Stimulated activated CD4-positive, alpha-beta T cell treated with anti-CD3 and anti-CD28 coated beads, Interleukin-4, amount 100 ng/mL, for 1 hour (primary cell): ENCODE data around the gene MBD5.
"Not testable (repeated sequence)": the region's sequence is repeated elsewhere in the genome, so short reads cannot be mapped to it uniquely, and the experiment has no call there.

Experiments used
- DNase-seq: peaks from one replicate; pipeline ENCODE4 v3.0.0-alpha.2; 2020

Gene MBD5

DNA sequence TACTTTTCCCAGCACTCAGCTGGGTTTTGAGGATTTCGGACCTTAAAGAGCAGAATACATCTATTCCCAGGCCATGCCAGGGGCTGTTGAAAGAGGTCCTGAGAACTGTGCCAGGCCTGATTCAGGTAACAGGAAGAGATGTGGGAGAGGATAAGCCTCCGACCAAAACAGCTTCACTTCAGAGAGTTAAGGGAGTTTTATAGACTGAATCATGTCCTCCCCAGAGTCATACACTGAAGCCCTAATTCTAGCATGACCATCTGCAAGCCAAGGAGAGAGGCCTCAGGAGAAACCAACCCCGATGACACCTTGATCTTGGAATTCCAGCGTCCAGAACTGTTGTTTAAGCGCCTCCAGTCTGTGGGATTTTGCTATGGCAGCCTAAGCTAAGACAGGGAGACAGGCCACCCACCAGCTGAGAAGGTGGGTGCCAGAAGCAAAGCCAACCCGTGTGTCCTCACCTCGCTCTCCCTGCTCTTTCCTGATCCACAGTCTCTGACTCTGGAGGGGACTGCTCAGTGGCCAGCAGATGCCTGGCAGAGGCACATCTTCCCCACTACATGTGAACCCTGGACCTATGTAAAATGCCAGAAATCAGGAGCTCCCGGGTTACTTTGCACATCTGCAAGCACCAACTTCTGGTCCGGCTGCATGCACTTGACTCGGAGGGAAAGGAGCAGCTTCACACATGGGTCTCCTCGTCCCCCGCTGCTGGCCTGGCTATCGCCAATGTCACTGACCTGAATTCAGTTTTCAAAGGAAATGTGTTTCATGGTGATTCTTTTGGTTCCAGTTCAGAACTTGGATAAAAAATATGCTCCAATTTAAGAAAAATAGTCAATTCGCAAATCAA, 506.8 kb downstream of the MBD5 start:
- DNase-seq, result no peak

DNA sequence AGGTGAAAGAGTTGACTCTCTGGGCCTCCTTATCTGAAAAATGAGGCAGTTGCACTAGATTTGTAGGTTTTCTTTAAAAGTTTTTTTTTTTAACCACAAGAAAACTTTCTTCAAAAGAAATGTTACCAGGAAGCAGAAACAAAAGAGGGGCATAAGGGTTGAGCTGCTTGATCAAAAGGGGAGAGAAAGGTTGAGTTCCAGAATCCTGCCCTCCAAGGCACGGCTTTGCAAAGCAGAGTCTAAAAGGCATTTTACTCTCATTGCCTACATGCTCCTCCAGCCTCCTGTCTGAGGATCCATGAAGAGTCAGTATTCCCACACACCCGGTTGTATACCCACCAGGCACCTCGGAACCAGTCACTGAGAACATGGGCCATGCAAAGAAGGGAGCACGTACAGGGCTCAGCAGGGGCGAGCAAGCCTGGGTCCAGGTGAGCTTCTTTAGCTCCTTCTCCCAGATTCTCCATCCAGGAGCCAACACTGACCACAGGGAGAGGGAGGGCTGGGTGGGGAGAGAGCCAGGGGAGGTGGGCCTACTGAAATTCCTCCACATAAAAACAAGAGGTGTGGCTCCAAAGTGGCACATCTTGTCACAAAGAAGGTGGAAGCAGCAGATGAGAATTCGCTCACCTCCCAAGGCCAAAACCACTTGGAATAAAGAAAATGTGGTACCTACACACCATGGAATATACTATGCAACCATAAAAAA, 507.6 kb downstream of the MBD5 start:
- no peak for DNase-seq

DNA sequence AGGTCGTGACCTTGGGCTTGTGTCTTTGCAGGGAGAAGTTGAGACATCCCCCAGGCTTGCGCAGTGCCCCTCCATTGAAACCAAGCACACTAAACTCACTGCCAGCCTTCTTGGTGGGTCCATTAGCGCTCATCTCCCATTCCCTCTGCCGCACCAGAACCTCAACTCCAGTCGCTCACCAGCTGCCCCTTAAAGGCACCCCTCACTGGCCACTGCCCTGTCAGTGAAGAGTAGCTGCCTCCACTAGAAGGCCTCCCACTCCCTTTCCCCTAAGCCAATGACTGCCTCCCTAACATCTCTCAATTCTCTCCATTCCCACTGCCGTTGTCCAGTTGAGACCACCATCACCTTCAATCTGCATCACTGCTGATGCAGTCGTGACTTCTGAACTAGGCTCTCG, 508.9 kb downstream of the MBD5 start:
- DNase-seq, result no peak

DNA sequence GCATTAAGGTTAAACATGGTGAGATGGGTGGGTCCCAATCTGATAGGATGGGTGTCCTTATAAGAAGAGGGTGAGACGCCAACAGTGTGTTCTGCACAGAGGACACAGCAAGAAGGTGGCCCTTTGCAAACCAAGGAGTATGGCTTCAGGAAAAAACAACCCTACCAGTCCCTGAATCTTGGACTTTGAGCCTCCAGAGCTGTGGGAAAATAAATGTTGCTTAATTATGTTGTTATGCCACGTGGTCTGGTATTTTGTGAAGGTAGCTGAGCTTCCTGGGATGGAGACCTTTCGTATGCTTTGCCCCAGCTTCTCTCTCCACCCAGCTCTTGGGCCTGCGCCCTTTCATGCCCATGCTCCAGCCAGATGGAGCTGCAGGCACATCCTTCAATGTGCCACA, 509.5 kb downstream of the MBD5 start:
- DNase-seq, result no peak

DNA sequence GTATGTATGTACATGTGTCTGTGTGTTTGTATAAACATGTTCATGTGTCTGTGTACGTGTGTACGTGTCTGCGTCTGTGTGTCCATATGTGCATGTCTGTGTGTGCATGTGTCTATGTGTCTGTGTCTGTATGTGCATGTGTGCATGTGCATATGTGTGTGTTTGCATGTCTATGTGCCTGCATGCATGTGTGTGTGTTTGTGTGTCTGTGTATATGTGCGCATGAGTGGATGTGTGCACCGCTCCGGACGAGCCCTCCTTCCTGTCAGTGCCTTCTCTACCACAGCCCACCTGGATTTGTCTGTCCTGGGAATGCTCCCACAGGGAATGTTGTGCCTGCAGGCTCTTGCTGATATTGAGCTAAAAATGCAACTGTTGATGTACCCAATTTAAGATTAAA, 510.3 kb downstream of the MBD5 start:
- DNase-seq, result no peak

DNA sequence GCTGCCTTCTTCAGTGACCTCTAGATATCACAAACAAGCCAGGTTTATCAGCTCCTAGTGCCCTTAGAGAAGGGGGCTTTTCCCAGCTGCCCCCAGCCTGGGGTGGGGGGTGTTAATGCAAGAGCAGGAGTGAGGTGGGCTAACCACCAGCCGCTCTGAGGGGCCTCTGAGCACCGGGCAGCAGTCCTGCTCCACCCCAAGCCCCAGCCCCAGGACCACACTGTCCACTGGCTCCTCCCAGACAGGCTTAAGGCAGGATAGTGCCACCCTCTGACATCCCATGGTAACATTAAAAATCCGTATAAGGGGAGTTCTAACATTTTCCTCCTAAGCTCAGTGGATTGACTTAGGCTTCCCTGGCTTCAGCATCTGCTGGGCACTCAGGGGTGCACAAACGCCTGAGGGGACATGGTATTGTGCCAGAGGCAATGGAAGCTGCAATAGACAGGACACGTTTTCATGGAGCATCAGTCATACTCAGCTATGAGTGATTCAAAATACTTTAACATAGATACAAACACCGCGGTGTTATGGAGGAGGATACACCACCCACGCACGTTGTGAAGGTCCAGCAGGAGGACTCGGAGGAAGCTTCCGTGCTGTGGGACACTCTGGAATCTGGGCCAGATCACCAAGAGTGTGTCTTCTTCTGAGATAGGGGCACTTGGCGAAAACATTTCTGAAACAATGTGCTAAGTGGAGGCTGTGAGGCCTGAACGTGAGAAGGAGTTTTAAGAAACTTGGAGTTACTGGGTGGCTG, 511.0 kb downstream of the MBD5 start:
- no peak for DNase-seq

DNA sequence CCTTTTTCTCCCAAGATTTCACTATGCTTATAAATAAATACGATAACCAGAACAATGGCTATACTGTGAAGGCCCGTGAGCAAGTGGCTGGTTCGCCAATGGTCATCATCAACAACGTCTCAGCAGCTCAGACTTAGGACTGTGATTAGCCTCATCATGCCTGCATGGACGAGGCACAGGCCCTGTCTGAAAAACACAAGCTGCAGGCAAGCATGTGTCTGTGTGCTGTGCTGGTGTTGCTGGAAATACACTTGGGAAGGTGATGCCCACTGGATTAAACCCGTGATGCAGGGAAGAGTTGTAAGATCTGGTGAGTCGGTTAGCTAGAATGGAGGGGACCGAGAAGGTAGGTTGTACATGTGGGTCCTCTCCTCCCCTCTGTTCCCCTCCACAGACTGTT, 512.1 kb downstream of the MBD5 start:
- no peak for DNase-seq

DNA sequence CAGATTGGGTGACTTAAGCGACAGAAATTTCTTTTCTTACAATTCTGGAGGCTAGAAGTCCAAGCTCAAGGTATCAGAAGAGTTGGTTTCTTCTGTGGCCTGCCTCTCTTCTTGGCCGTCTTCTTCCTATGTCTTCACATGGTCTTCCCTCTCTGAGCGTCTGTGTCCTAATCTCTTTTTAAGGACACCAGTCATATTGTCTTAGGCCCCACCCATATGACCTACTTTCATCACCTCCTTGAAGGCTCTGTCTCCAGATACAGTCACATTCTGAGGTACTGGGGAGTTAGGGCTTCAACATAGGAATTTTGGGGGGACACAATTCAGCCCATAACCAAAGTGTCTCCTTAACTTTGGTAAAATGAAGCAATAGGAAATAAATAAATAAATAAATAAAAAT, 512.8 kb downstream of the MBD5 start:
- DNase-seq, result no peak

DNA sequence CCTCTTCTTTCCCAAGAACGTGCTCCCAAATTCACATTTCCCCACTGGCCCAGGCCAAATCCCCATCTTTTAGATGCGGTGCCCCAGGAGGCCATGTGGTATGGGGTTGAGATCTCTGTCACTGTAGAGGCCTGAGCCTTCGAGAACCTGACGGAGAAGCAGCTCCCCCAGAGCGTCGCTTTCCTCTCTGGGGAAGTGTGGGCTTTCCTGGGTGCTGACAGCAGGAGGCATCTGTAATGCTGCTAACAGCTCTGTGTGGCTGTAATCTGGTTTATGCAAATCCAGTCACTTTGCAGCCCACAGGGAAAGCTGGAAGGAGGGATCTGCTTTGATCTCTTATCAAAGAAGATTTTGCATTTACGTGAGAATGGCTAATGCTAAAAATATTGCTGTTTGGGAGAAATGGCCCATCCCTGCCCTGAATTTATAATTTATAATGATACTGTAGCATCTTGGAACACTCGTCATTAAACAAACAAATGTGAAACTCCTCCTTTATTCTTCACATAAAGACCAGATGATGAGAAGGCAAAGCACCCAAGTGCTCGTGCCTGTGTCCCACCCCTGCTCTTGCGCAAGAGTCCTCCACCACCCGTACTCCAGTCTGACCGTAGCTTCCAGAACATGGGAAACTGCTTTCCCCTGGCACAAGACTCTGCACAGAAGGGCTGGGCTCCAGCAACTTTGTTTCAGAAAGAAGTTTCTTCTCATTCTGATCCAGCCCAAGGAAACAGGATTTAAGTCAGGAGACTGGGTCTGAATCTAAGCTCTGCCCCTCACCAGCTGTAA, 513.7 kb downstream of the MBD5 start:
- no peak for DNase-seq

DNA sequence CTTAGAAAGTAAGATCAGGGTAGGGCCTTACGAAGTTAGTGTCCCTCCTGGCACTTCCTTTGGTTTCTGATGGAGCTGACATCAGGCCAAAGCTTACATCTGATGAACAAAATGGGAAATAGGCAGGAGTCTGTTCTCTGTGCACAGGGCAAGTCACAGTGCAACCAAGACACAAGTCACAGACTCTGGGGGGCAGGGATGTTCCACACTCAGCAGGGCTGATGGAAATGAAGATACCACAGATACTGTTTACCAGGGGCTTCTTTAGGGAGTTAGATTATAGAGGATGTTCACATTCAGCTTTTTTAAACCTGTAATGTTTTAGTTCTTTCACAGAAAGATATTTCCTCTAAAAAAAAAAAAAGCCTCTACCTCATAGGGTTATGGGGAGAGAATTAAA, 517.5 kb downstream of the MBD5 start:
- DNase-seq, result no peak

DNA sequence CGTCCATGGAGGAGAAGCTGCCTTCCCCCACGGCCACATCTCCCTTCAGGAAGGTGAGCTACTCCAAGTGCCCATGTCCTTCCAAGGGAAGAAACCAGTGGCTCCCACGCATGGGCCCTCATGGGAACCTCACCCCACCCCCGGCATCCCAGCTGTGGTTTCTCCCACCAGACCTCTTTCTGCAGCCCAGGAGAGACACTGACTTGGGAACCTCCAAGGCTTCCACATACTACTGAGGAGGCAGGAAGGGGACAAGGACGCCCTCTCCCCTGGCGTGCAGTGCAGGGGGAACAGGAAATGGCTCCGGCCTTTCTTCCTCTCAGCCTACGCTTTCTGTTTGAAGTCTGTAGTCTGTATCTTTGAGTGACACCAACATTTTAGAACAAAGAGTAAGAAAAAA, 519.1 kb downstream of the MBD5 start:
- no peak for DNase-seq

DNA sequence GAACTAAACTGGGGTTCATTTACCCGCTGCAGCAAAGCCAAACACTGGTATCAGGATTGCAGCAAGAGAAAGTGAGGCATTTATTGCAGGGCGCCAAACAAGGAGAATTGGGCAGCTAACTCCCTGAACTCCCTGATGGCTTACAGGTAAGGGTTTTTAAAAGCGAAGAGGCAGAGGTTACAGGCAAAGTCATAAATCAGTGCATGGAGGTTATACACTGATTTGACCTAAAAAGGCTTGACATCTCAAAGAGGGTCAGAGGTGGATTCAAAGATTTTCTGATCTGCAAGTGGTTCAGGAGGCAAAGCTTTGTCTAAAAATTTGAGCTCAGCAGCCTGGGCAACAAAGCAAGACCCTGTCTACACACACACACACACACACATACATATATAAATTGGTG, 520.9 kb downstream of the MBD5 start:
- DNase-seq, result no peak

DNA sequence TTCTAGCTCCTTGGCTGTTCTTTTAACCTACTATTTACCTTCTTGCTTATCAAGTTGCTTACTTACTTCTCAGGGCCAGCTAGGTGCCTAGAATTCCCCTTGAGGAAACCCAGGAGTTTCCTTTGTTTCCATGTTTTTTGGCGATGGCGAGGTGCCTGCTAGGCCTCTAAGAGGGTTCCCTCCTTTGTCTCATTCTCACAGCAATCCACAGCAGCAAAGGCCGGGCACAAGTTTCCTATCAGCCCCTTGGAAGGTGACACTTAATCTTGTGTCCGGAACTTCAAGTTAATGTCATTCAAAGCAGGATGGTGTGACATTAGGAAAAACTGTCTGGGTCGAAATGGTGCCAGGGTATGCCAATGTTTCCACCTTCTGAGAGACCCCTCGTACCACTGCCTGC, 521.7 kb downstream of the MBD5 start:
- no peak for DNase-seq

DNA sequence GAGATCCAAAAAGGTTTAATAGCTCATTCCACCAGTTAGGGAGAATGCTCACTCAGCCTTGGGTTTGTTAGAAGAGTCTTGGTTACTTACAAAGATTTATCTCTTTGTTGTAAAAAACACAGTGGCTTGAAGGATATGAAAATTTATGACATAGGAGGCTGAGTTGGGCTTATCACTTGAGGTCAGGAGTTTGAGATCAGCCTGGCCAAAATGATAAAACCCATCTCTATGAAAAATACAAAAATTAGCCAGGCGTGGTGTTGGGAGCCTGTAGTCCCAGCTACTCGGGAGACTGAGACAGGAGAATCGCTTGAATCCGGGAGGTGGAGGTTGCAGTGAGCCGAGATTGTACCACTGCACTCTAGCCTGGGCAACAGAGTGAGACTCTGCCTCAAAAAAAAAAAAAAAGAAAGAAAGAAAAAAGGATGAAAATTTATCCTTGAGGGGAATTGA, 522.2 kb downstream of the MBD5 start:
- not testable (repeated sequence) for DNase-seq

DNA sequence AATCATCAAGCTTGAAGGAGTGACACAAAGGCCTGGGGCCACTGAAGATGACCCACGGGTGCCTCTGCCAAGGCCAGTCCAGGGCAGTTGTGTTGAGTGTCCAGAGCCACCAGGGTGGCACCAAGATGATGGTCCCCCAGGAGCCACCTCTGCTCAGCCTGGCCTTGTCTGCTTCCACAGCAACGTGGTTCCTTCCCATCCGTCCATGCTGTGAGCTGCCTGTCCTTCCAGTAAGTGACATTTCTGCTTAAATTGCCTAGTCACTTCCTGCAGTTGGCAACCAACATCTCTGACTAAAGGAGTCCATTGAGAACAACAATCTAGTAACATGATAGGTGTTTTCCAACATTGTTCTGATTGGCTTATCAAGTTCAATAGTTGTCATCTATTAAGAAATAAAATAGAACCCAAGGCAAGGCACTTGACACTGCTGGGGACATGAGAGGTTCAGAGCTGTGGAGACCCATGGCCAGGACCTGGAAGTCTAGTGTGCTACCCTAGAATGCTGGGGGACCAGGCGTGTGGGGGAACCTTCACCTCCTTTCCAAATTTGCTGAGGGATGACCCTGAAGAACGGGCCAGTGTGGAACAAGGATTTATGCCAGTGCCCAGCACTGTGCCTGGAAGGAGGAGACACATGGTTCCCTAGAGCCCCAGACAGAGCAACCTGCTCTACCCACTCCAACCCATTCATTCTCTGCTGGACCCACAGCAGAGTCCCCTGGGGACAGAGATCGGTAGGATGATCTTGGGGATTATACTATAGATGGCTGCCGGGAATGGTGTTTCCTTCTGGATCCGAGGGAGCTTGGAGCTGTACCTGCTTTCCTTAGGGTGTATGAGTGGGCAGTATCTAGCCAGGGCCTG, 524.7 kb downstream of the MBD5 start:
- DNase-seq, result no peak

DNA sequence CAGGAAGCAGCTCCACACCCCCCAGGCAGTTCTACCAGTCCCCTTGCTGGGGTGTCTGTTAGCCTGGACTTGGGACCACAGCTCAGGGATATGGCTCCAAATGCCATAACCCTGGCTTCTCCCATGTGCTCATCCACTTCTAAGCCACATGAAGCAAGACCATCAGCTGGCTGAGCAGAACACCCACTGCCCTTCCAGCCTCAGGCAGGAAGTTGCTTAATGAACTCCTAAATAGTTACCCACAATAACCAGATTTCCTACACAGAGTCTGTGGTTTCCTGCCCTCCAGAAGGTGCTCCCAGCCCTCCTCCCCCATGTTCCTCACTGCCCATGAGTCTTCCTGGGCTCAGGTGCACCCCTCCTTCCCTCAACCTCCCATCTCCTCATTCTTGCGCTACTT, 525.4 kb downstream of the MBD5 start:
- no peak for DNase-seq

DNA sequence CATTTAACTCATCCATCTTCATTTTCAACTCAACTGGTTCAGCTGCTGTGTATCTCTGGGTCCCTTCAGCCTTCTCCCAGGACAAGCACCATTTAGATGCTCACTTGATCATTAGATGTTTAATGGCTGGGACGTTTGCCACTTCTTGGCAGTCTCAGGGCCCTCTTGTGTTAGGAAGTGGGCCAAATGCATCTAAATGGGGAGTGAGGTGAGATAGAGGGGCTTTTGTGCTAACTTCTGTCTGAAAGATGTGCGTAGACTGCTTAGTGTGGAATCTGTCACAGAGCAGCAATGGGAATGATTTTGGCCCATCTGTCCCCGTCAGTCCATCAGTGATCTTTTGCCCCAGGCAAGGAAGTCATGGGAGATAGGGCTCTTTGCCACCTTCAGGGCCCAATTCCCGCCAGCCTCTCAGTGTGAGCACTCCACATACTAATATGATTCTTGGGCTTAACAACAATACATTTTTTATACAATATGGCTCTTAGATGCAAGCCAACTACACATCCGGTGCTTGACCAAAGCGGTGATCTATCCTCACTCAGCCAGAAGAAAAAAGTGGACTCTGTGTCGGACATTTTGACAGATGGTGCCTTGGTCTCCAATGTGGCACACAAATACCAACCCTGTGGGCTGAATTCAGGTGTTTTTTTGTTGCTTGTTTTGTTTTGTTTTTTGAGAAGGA, 528.0 kb downstream of the MBD5 start:
- no peak for DNase-seq

DNA sequence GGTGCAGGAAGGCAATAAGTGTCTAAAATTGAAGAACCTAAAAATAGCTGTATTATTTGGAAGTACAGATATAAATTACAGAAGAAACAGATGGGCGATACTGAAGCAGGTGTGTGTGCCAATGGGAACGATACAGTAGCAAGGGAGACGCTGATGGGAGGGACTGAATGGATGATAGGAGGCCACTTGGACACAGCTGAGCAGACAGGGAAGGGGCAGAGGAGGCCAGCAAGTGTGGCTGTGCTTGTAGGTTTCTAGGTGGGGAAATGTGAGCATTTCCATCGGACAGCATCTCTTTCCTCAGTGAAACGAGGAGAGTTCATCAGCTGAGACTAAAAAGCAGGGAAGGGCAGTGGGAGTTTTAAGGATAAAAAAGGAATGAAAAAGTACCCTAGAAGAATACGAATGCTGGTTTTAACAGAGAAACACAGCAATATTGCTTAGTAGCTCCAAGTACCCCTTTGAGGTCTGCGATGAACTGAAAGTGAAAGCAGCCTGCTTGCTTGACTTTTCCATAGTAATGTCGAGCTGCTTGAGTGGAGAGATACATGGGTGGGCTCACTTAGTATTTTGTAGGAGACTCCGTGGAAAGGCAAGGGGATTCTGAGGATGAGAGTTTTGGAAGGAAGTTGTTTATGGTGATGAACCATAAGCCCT, 531.9 kb downstream of the MBD5 start:
- no peak for DNase-seq

DNA sequence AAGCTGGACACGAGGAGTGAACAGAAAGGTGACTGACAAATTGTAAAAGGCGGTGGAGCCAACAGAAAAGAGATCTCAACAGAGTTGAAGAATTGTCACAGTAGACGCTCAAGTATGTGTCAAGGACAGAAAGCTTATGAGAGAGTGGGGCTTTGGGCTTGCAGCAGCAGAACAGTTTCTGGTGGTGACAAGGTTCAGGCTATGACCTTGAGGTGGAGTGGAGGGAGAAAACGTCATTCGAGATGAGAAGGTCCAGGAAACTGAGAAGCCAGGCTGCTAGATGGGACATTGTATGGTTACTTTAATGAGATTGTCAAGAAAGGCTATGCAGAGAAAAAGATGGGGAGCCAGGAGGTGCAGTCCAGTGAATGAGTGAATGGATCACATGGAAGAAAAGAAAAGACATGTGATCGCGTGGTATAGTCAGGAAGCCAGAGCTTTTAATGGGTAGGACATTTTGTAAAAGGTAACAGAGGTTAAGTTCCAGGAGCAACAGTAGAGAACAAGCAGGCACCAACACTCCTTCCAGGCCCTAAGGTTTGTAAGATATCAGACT, 532.5 kb downstream of the MBD5 start:
- no peak for DNase-seq
